Measurements from ENCODE around the gene CLP1.

DNA sequence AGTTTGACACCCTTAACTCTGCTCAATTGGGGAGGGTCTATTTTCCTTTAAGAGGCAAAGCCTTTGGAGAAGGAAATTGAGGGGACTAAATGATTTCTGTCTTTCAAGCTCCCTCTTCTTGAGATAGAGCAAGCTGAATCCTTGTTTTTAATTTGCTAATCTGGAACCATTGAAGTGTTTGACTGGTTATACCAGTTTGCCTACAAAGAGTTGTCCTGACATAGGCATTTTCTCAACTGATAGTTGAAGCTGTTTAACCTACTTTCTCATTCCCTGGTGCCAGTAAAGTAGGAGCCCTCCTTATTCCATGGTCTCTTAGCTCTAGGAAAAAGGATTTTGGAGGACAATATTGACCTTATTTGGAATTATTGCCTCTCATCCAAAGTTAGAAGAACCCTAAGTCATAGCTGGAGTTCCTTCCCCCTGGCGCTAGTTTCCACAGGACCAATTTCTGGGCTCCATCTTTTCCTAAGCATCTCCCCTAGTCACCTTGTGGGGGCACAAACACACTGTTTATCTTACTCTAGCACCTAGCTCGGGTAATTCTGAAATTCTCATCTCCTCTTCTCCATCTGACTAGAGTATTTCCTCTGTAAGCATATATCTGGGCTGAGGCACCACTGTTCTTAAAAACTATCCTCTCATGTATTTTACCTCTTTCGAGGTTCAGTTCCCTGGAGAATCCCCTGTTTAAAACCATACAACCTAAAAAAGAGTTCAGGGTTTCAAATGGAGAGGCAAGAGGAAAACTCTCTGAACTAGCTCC, 17.8 kb downstream of the CLP1 start:
- TF ChIP-seq RAD21 (IDR thresholded peaks at IDR 0.05; ENCODE audit: low read depth) (no peak), CREB1 (IDR thresholded peaks at IDR 0.05; ENCODE audit: low read depth) (no peak), TEAD4 (IDR thresholded peaks at IDR 0.05) (no peak), EP300 (IDR thresholded peaks at IDR 0.05; ENCODE audit: borderline replicate concordance) (no peak), FOXM1 (IDR thresholded peaks at IDR 0.05; ENCODE audit: borderline replicate concordance, low read depth) (no peak), YY1 (IDR thresholded peaks at IDR 0.05; ENCODE audit: low read depth) (no peak), EGR1 (IDR thresholded peaks at IDR 0.05) (no peak), TAF1 (IDR thresholded peaks at IDR 0.05; ENCODE audit: low read depth) (no peak), ZBTB7A (IDR thresholded peaks at IDR 0.05; ENCODE audit: low read depth) (no peak), CEBPB (IDR thresholded peaks at IDR 0.05) (no peak), TCF12 (IDR thresholded peaks at IDR 0.05; ENCODE audit: low read depth) (no peak), USF1 (IDR thresholded peaks at IDR 0.05) (no peak)
- TF ChIP-seq, protein P1, sequence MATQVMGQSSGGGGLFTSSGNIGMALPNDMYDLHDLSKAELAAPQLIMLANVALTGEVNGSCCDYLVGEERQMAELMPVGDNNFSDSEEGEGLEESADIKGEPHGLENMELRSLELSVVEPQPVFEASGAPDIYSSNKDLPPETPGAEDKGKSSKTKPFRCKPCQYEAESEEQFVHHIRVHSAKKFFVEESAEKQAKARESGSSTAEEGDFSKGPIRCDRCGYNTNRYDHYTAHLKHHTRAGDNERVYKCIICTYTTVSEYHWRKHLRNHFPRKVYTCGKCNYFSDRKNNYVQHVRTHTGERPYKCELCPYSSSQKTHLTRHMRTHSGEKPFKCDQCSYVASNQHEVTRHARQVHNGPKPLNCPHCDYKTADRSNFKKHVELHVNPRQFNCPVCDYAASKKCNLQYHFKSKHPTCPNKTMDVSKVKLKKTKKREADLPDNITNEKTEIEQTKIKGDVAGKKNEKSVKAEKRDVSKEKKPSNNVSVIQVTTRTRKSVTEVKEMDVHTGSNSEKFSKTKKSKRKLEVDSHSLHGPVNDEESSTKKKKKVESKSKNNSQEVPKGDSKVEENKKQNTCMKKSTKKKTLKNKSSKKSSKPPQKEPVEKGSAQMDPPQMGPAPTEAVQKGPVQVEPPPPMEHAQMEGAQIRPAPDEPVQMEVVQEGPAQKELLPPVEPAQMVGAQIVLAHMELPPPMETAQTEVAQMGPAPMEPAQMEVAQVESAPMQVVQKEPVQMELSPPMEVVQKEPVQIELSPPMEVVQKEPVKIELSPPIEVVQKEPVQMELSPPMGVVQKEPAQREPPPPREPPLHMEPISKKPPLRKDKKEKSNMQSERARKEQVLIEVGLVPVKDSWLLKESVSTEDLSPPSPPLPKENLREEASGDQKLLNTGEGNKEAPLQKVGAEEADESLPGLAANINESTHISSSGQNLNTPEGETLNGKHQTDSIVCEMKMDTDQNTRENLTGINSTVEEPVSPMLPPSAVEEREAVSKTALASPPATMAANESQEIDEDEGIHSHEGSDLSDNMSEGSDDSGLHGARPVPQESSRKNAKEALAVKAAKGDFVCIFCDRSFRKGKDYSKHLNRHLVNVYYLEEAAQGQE (IDR thresholded peaks at IDR 0.05; ENCODE audit: low read depth): no peak
- TF ChIP-seq, protein P2, sequence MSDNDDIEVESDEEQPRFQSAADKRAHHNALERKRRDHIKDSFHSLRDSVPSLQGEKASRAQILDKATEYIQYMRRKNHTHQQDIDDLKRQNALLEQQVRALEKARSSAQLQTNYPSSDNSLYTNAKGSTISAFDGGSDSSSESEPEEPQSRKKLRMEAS (IDR thresholded peaks at IDR 0.05): no peak
